Endometrium (tissue), 2 donors: ENCODE measurements around the gene LPAR1.
A peak's percentile ranks its signal among the peaks of the same experiment; 100 is the strongest.

Experiments
- FAIRE-seq: peaks from 2 replicates; lab custom pipeline; 2012; peaks lifted over from hg19 to GRCh38; lab: Jason Lieb, UNC
- donor health status: control.
- donor health status: control.

LPAR1 gene

GRCh38 chr9:110919050-110919435 lies 119.2 kb downstream of the LPAR1 start:
- no peak for FAIRE-seq

GRCh38 chr9:110918316-110919049 lies 119.8 kb downstream of the LPAR1 start:
- FAIRE-seq, result no peak

DNA sequence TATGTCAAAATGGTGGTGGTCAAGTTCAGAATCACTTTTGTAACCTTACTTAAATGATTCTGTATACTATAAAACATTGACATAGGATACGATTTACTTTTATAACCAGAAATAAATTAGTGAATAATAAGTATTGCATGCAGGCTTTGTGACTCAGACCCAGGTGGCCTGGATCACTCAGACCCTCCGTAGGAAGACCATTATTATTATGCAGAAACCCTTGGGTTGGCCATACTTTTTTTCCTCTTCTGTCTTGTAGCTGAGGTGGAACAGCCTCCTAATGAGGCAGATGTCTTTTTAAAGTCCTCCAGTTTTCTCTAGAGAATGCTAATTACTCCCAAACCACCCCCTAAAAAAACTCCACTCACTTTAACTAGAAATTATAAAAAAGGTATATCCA lies 121.9 kb downstream of the LPAR1 start:
- no peak for FAIRE-seq

GRCh38 chr9:110912419-110913291 lies 125.6 kb downstream of the LPAR1 start:
- no peak for FAIRE-seq

DNA sequence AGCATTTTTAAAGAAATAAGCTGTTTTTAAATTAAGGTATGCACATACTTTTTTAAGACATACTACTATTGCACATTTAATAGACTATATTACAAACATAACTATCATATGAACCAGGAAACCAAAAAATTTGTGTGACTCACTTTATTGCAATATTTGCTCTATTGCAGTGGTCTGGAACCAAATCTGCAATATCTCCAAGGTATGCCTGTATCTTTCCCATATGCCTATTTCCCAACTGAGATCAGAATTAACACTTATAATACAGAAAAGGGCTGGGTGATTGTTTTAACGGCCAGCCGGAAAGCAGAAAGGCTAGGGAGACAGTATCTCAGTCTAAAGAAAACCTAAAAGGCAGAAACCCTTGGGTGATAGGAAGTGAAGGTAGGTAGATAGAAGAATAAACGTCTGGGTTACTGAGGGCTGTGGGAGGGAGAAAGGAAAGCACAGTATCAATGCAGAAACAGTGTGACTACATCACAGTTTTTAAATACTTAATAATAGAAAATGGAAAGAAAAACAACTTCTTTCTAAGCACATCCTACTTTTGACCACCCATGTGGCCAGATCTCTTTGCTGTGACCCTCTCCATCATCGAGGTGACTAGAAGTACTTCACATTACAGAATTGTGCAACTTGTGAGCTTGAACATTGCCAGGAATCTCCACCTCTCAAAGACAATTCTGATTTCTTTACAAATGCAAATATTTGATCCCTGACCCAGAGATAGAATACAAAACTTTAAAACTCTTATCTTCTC lies 126.4 kb downstream of the LPAR1 start:
- peak; percentile 96 for FAIRE-seq

- FAIRE-seq, result no peak
Observed at GRCh38 chr9:110908894-110909293, 129.4 kb downstream of the LPAR1 start.

GRCh38 chr9:110900917-110901316 lies 137.4 kb downstream of the LPAR1 start:
- no peak for FAIRE-seq

GRCh38 chr9:110900456-110900855 lies 137.8 kb downstream of the LPAR1 start:
- FAIRE-seq, result peak; percentile 21

- no peak for FAIRE-seq
Observed at GRCh38 chr9:110898866-110899265, 139.4 kb downstream of the LPAR1 start.

DNA sequence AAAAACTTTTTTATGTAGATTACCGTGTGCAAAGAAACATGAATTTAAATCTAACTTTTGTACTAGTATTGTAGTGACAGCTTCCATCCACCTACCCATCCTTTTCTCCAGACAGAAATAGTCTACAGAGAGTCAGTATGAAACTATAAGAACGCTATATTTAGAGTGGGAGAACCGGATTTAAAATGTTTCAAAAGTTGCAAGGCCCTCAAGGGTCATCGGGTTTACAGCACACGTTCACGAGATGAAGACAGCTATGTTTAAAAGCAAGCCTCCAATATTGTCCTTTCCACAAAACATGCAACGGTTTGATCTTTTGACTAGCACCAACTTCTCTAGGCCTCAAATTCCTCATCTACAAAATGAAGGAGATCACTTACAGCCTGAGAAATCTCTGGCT lies 139.9 kb downstream of the LPAR1 start:
- FAIRE-seq, result no peak

- peak; percentile 89 for FAIRE-seq
Observed at GRCh38 chr9:110897943-110898342, 140.3 kb downstream of the LPAR1 start.

DNA sequence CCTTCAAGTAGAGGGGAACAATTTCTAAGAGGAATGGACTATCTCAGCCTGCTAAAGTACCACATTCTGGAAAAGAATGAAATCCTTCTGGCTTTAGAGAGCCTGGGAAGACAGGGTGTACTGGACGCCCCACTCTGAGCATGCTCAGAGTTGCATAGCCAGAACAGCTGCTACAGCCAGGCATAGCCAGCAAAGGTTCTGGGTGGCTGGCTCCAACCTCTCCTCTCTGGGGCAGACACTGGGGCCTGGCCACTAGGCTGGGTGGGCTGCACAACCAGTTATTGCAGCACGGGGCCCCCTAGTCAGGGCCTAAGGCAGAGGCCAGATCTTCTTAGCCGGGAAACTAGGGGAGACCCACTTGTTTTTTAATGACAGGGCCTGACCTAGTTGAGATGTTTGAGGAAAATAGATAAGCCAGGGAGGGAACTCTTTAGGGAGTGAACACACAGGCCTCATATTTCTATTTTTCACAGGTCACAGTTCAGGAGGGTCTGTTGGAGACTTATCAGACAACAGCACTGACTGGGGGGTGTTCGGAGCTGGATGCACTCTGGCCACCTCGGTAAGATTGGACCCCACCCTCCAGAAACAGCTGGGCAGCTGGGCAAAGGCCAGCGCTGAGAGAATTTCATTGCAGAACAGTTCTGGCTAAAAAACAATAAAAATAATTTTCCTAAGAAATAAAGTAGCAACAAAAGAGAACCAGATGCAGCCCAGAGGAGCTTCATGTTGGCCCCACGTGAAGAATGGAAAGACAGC lies 142.9 kb downstream of the LPAR1 start:
- peak; percentile 91 for FAIRE-seq

GRCh38 chr9:110894731-110895130 lies 143.5 kb downstream of the LPAR1 start:
- FAIRE-seq, result no peak

GRCh38 chr9:110892689-110893088 lies 145.6 kb downstream of the LPAR1 start:
- no peak for FAIRE-seq

DNA sequence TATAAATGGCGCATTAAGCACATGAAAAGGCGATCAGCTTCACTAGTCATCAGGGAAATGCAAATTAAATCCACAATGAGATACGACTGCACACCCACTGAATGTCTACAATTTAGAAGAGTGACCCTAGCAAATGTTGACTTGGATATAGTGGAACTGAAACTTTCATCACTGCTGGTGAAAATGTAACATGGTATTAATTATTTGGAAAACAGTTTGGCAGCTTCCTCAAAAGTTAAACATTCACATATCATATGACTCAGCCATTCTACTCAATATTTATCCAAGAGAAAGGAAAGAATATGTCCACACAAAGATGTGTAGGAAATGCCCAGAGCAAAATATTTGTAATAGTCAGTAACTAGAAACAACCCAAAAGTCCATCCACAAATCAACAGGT lies 146.5 kb downstream of the LPAR1 start:
- no peak for FAIRE-seq

- FAIRE-seq, result peak; percentile 62
Observed at GRCh38 chr9:110890416-110890815, 147.9 kb downstream of the LPAR1 start.

GRCh38 chr9:110887276-110887675 lies 151.0 kb downstream of the LPAR1 start:
- FAIRE-seq, result no peak

- peak; percentile 75 for FAIRE-seq
Observed at GRCh38 chr9:110886832-110887231, 151.4 kb downstream of the LPAR1 start.

DNA sequence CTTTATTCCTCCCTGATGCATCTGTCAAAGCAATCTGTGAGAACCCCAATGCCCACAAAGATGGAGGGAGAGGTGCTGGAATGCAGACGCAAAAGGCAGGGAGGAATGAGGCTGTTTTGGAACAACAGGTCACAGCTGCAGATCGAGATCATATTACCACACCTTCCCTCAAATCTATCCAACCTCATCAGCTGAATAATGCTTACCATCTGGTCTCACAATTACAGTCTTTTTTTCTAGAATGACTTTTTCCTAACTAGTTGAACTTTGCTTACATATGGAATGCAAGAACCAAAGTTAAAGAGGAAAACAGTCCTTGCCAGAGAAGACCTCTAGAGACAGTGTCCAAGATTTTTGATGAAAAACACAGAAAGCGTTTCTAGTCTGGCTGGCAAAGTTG lies 158.1 kb downstream of the LPAR1 start:
- FAIRE-seq, result peak; percentile 72

GRCh38 chr9:110877374-110877773 lies 160.9 kb downstream of the LPAR1 start:
- no peak for FAIRE-seq

- no peak for FAIRE-seq
Observed at GRCh38 chr9:110876929-110877328, 161.3 kb downstream of the LPAR1 start.
